Neutrophil (primary cell): Measurements from ENCODE around the gene PPARGC1A.

Experiments
- H3K27ac ChIP-seq: fragments of 200-600 bp; sonication (generic); 2 replicates; pipeline ENCODE4 v1.5.1; 2016; ENCODE audit warnings: mild to moderate bottlenecking, moderate library complexity
- H3K27me3 ChIP-seq: fragments of 200-600 bp; sonication (generic); 2 replicates; pipeline ENCODE4 v1.6.0; 2016; ENCODE audit warnings: mild to moderate bottlenecking
- H3K36me3 ChIP-seq: fragments of 200-600 bp; sonication (generic); 2 replicates; pipeline ENCODE4 v1.5.1; 2017
- H3K4me1 ChIP-seq, 2 experiments: fragments of 200-600 bp in 1 of 2; sonication (generic) in 1 of 2; 1 replicate in 1 of 2; 2 replicates in 1 of 2; pipeline versions ENCODE4 v1.5.1 to v1.6.1; 2013 to 2016; ENCODE audit warnings: low read depth in 1 of 2, low read length in 1 of 2, mild to moderate bottlenecking in 1 of 2, moderate library complexity in 1 of 2; ENCODE audit not compliant: control insufficient read depth in 1 of 2, insufficient read depth in 1 of 2
- H3K4me3 ChIP-seq, 2 experiments: fragments of 200-600 bp in 1 of 2; sonication (generic) in 1 of 2; 1 replicate in 1 of 2; 2 replicates in 1 of 2; pipeline ENCODE4 v1.5.1; 2013 to 2016; ENCODE audit warnings: low read depth in 1 of 2, low read length in 1 of 2, mild to moderate bottlenecking in 1 of 2, moderate library complexity in 1 of 2
- H3K9me3 ChIP-seq: fragments of 200-600 bp; sonication (generic); 2 replicates; pipeline ENCODE4 v1.5.1; 2016
- TF ChIP-seq, protein P1 (sequence below): fragments of 200-600 bp; sonication (generic); IDR thresholded peaks from 2 replicates; pipeline ENCODE4 v1.5.1; 2016; ENCODE audit warnings: antibody characterized with exemption

Gene PPARGC1A

DNA sequence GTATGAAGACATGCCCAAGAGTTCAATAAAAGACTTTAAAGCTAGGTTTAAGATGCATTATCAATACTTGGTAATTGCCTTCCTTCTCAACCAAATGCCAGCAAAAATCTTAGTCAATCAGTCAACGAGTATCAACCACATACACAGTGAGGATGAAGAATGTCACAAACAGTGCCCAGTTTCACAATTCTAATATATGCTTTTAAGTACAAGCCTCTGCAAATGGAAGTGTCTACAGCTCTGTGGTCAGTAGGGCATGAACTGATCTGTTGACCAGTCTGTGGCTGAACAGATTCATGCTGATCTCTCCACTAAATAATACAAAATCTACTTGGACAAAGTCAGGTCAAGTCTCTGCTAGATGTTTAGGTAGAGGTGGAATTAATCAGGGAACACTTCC lies 27.9 kb downstream of the PPARGC1A start:
- no peaks in the 10 kb centered on the region for H3K36me3 ChIP-seq
- H3K27ac ChIP-seq: no peak overlapping the region
- H3K4me3 ChIP-seq: no peak overlapping the region
- no peaks in the 10 kb centered on the region for H3K9me3 ChIP-seq
- no peaks in the 10 kb centered on the region for H3K4me1 ChIP-seq
- TF ChIP-seq, protein P1, sequence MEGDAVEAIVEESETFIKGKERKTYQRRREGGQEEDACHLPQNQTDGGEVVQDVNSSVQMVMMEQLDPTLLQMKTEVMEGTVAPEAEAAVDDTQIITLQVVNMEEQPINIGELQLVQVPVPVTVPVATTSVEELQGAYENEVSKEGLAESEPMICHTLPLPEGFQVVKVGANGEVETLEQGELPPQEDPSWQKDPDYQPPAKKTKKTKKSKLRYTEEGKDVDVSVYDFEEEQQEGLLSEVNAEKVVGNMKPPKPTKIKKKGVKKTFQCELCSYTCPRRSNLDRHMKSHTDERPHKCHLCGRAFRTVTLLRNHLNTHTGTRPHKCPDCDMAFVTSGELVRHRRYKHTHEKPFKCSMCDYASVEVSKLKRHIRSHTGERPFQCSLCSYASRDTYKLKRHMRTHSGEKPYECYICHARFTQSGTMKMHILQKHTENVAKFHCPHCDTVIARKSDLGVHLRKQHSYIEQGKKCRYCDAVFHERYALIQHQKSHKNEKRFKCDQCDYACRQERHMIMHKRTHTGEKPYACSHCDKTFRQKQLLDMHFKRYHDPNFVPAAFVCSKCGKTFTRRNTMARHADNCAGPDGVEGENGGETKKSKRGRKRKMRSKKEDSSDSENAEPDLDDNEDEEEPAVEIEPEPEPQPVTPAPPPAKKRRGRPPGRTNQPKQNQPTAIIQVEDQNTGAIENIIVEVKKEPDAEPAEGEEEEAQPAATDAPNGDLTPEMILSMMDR: no peak
- no peaks in the 10 kb centered on the region for H3K27me3 ChIP-seq

- Histone ChIP-seq H3K27ac (no peak overlapping the region), H3K27me3 (no peaks in the 10 kb centered on the region), H3K36me3 (no peaks in the 10 kb centered on the region), H3K4me1 (no peaks in the 10 kb centered on the region), H3K4me3 (no peak overlapping the region), H3K9me3 (no peaks in the 10 kb centered on the region)
- TF ChIP-seq, protein P1: no peak
These were observed 28.9 kb downstream of the PPARGC1A start for GRCh38 chr4:23860919-23861318.

- H3K27ac ChIP-seq: no peak overlapping the region
- no peaks in the 10 kb centered on the region for H3K9me3 ChIP-seq
- H3K4me3 ChIP-seq: no peak overlapping the region
- no peaks in the 10 kb centered on the region for H3K4me1 ChIP-seq
- H3K27me3 ChIP-seq: no peaks in the 10 kb centered on the region
- TF ChIP-seq, protein P1: no peak
- H3K36me3 ChIP-seq: no peaks in the 10 kb centered on the region
These were observed 32.4 kb downstream of the PPARGC1A start for GRCh38 chr4:23857367-23857959.

DNA sequence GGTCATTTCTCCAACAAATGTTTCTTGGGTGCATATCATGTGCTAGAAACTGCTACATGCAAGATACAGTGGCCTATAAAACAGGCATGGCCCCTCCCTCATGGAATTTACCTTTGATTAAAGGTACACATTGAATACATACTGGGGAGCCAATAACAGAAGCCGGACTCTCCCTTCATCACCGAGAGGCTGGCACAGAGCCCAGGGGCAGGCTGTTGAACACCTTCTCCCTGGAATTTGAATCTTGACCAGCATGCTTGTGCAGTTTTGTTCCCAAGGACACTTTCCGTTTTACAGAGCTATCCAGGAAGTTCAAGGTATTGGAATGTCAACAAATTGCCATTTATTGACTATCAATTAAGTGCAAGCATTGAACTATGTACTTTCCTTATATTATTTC lies 33.2 kb downstream of the PPARGC1A start:
- Histone ChIP-seq H3K4me3 (no peak overlapping the region), H3K4me1 (no peaks in the 10 kb centered on the region), H3K27ac (no peak overlapping the region), H3K9me3 (no peaks in the 10 kb centered on the region), H3K27me3 (no peaks in the 10 kb centered on the region), H3K36me3 (no peaks in the 10 kb centered on the region)
- TF ChIP-seq, protein P1: no peak

- Histone ChIP-seq H3K4me1 (no peaks in the 10 kb centered on the region), H3K27me3 (no peaks in the 10 kb centered on the region), H3K36me3 (no peaks in the 10 kb centered on the region), H3K9me3 (no peaks in the 10 kb centered on the region), H3K4me3 (no peak overlapping the region), H3K27ac (no peak overlapping the region)
- TF ChIP-seq, protein P1: no peak
These were observed 33.8 kb downstream of the PPARGC1A start for GRCh38 chr4:23855912-23856605.
